HG02759 (cell line): ENCODE measurements around the gene ABCA3.
"Not testable (repeated sequence)": the region's sequence is repeated elsewhere in the genome, so short reads cannot be mapped to it uniquely, and the experiment has no call there.

Experiments
- ATAC-seq: cut with Tn5 transposase; IDR thresholded peaks from one replicate; pipeline ENCODE4 v1.9.1; 2021; ENCODE audit warnings: mild to moderate bottlenecking, moderate library complexity; ENCODE audit not compliant: unreplicated experiment

Gene ABCA3

GRCh38 chr16:2263026-2263425 is 77.5 kb downstream of the ABCA3 start:
- not testable (repeated sequence) for ATAC-seq

DNA sequence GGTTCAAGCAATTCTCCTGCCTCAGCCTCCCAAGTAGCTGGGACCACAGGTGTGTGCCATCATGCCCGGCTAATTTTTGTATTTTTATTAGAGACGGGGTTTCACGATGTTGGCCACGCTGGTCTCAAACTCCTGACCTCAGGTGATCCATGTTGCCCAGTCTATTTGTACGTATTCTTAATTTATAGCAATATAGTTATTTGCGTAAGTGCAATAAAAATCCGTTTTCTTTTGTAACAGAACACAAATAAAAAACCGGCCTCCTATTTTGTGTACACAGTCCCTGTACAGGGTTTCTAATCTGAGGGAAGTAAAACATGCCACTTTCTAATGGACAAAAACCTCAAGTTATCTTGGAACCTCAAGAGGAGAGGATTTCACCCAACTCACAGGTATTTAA is 80.3 kb downstream of the ABCA3 start:
- ATAC-seq, result no peak

DNA sequence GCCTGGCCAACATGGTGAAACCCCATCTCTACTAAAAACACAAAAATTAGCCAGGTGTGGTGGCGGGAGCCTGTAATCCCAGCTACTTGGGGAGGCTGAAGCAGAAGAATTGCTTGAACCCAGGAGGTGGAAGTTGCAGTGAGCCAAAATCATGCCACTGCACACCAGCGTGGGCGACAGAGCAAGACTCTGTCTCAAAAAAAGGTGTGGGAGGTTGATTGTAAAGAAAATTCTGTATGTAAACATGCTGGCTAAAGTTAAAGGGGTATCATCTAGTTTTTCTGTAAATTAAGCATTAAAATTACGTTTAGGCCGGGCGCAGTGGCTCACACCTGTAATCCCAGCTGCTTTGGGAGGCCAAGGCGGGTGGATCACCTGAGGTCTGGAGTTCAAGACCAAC is 82.0 kb downstream of the ABCA3 start:
- not testable (repeated sequence) for ATAC-seq

DNA sequence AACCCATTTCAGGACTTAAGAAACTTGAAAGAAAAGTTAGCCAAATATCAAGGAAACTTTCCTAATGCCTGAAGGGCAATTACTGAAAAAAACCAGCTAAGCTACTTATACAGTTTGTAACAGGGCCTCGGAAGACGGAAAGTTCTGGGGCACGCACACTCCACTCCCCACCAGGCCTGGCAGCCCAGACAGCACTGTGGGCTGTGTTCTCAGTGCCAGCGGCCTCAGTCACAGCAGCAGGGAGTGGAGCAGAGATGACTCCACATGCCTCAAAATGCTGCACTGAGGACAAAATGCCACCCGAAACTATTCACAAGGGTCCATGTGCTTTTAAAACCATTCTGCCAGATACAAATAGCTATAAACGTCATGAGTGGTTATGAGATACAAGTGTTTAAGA is 82.8 kb downstream of the ABCA3 start:
- ATAC-seq, result no peak

GRCh38 chr16:2256531-2257140 is 83.9 kb downstream of the ABCA3 start:
- ATAC-seq, result no peak

DNA sequence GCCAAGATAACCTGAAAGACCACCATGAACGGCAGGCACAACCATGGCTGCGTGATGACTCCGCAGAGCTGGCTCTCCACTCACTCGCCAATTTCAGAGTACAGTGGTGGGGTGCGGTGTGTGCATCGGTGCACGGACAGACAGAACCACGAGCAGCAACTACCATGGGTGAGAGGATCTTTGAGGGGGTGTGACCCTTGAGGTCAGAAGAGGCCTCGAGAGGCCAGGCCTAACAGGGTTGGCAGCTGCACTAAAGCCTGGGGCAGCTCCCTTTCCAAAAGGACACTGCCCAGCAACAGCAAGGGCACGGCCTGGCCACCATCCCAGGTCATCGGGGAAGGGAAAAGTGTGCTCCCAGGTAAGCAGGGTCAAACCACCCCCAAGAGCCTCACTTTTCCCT is 87.2 kb downstream of the ABCA3 start:
- no peak for ATAC-seq

- ATAC-seq, result no peak
Measured at GRCh38 chr16:2252806-2253148, 87.8 kb downstream of the ABCA3 start.

DNA sequence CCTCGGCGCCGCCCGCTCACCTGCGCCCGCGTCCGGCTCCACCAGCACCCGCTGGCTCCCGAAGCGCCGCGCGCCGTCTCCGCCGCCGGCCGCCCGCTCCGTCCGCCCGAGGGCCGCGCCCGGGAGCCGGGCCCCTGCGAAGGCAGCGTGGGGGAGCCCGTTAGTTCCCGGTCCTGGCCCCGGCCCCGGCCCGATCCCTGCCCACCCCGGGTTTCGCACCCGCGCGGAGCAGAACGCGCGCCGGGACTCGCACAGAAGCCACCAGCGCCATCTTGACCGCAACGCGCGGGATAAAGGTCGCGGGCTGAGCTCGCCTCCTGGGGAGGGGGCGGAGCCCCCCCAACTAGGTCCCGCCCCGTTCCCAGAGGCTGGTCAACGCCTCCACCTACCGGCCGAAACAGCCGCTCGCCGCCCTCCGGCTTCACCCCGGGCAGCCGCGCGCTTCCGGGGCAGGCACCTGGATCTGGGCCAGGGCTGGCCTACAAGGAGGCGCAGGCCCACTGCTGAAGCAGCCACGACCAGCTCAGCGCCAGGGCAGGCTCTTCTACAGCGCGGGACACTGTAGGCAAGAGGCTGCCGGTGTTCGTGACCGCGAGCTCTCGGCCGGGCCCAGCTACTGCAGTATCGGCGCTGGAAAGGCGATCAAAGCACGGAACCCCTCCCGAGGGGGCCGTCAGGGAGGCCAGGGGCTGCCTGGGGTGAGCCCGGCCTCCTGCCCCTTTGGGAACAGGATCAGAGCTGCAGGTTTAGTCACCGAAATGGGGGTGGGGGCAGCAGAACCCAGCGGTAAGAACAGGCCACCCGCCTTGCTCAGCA is 89.0 kb downstream of the ABCA3 start, which contains the start of gene ECI1:
Gene ECI1 (minus strand): TSS at position 292 of the 816 bp plus-strand sequence. CDS start 21 bp downstream, at position 271.
- peak; percentile 91 for ATAC-seq

GRCh38 chr16:2250652-2251295 is 89.8 kb downstream of the ABCA3 start:
- ATAC-seq, result no peak

DNA sequence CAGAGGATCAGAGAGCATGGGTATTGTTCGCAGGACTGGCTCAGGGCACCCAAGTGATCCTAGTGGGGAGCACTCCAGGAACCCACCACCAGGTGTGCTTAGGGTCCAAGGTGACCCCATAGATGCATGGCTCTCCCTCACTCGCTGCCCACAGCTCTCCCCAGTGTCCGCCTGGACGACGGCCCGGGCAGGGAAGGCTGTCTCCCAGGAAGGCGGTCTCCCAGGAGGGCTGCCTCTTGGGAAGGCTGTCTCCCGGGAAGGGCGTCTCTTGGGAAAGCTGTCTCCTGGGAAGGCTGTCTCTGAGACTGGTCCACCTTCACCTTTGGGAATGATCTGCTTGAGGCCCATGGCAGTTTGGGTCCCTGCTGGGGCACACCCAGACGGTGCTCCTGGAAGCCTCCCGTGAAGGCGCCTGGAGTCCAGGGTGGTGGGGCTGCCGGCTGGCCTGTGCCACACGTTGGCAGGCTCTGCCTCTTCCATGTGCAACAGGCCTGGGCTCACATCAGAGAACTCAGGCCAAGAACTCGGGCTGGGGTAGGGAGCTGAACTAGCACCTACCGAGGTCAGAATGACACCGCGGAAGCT is 94.1 kb downstream of the ABCA3 start:
- no peak for ATAC-seq

DNA sequence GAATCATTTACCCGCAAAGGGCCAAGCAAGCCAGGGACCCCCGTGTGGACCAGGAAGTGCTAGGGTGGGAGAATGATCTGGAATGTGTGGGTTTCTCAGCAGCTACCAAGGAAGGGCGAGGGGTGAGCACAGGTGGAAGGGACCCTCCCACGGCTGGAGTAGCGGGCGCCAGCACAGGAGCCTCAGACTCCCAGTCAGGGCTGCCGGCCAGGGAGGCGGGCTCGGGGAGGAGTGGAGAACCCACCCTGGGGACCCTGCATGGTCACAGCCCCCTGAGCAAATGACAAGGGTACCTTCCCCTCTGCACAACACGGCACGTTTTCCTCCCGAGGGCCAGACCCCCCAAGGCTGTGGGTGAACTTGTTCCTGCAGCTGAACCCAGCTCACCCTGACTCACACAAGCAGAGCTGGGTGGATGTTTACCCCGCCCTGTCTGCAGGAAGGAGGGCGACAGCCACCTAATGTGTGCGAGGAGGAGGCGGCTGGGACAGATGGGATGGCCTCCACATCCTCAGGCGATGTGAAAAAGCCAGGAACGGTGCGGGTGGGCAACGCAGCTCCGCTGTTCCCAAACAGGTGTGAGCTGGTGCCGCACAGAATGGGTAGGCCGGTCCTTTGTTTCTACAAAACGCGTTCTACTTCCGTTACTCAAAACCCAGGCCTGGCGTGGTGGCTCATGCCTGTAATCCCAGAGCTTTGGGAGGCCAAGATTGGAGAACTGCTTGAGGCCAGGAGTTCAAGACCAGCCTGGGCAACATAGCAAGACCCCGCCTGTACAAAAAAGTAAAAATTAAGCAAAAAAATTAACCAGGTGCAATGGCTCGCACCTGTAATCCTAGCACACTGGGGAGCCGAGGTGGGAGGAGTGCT is 95.4 kb downstream of the ABCA3 start:
- ATAC-seq, result no peak

DNA sequence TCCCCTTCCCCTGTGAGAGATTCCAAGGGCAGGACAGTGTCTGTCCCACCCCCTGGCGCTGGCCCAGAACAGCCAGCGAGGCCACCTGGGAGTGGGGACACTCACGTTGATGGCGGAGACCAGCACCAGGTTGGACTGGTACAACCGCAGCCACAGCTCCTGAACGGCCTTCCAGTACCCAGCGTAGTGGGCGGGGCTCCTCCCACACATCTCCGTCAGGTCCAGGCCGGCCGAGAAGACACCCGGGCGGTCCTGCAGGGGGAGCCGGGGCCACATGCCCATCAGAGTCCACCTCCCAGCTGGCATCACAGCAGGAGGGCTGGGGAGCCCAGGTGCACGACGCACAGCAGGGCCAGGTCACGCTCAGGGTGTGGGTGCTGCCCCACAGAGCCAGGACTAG is 96.2 kb downstream of the ABCA3 start:
- ATAC-seq, result no peak

DNA sequence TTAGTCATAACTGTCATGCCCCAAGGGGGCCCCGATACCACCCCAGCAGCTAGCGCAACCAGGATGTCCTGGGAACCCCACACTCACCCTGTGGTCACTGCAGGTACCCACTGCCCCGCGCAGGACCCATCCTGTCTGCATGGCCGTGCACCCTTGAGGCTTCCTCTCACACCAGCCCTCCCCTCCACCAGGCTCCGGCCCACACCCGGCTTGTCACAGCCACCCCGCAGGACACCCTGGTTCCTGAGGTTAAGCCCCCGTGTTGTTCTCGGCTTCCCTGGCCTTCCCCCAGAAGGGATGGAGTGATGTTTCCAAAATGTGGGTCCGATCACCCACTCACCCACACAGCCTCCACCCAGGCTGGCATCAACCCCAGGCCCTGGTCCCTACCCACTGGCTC is 96.7 kb downstream of the ABCA3 start:
- ATAC-seq, result no peak

DNA sequence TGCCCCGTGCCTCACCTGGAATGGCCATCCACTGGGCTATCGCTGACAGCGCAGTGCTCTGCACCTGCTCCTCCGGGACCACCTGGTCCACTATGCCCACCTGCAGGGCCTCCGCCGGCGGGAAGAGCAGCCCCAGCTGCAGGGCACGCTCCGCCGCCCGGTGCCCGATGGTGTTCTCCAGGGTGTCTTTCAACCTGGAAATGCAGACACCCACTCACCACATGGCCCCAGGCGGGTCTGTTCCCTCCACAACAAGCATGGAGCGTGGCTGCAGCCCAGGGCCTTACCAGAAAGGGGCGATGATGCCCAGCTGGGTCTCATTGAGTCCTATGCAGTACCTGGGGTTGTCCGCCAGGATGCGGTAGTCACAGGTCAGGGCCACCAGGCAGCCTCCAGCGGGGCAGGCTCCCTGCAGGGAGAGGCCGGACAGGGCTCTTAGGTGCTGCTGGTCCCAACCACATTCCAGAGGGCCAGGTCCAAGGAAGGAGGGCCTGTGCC is 97.4 kb downstream of the ABCA3 start:
- no peak for ATAC-seq

DNA sequence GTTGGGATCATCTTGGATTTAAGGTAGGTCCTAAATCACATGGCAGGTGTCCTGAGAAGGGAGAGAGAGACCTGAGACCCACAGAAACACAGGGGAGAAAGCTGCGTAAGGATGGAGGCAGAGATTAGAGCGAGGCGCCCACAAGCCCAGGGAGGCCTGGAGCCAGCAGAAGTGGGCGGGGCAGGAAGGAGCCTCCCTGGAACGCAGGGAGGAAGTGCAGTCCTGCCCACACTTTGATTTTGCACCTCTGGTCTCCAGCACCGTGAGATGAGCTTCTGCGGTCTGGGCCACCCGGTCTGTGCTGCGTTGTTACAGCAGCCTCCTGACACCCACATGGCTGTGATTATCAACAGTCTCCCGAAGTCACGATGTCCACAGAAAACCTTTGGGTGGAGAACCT is 97.9 kb downstream of the ABCA3 start:
- no peak for ATAC-seq

GRCh38 chr16:2240331-2240730 is 100.2 kb downstream of the ABCA3 start:
- ATAC-seq, result not testable (repeated sequence)

- no peak for ATAC-seq
Measured at GRCh38 chr16:2238838-2239675, 101.5 kb downstream of the ABCA3 start.

DNA sequence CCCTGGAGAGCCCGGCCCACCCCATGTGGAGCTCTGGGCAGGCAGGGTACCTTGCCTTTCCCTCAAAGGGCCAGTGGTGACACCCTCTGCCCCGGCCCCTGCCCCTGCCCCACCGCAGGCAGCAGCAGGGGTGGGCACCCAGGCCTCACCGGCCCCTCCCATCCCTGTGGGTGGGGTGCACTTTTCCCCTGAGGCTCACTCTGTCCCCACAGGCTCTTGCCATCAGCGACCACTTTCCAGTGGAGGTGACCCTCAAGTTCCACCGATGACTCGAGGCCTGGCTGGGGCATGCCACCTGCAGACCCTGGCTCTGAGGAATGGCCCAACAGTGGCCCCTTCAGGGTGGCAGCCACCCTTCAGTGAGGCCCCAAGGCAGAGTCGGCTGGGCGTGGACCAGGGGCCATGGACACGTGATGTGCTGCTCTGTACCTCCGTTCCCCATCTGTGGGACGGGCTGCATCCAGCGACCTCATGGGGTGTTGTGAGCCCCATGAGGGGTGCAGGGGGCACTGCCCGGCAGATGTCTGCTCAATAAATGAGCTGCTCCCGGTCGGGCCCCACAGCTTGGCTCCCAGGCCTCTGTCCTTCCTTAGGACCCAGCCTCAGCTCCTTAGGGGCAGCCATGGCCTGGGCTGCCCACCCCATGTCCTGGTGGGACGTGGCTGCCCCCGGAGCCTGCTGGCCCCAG is 102.2 kb downstream of the ABCA3 start:
- ATAC-seq, result no peak

DNA sequence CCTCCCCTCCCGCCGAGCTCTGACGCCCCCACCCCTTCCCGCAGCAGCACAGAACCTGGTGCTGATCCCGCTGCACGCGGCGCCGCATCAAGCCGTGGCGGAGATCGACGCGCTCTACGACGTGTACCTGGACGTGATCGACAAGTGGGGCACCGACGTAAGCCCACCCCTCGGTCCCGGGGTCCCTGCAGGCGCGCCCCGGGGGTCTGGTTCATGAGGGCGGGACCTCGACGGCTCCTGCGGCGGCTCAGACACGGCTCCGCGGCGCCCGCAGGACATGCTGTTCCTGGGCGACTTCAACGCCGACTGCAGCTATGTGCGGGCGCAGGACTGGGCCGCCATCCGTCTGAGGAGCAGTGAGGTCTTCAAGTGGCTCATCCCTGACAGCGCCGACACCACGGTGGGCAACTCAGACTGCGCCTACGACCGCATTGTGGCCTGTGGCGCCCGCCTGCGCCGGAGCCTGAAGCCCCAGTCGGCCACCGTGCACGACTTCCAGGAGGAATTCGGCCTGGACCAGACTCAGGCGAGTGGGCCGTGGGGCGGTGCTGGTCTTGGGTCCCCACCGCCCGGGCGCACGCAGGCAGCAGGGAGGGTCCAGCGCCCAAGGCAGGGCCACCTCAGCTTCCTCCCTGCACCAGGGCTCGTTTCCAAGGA is 102.9 kb downstream of the ABCA3 start:
- no peak for ATAC-seq
